Smooth muscle cell (in vitro differentiated cells): ENCODE measurements around the gene NDST3. TPM values are rescaled to one million over a fixed set of nuclear protein-coding genes. Genes with fewer than 3 reads are reported as not detected.

ENCODE experiments used
- DNase-seq: peaks from one replicate; lab custom pipeline; 2025; ENCODE audit not compliant: unreplicated experiment; lab: John Stamatoyannopoulos, UW
- H2AFZ ChIP-seq: fragments of 200-600 bp; sonication (generic); 2 replicates; pipeline ENCODE4 v1.6.0; 2016; ENCODE audit warnings: antibody characterized with exemption, low read depth, mild to moderate bottlenecking
- H3F3A ChIP-seq: fragments of 200-600 bp; sonication (generic); 2 replicates; pipeline ENCODE4 v1.6.0; 2017; ENCODE audit warnings: antibody characterized with exemption, low read depth
- H3K27ac ChIP-seq: fragments of 200-600 bp; sonication (generic); 2 replicates; pipeline ENCODE4 v1.5.1; 2016; ENCODE audit warnings: low read depth, mild to moderate bottlenecking
- H3K27me3 ChIP-seq: fragments of 200-600 bp; sonication (generic); 2 replicates; pipeline ENCODE4 v1.6.1; 2016; ENCODE audit warnings: low read depth, mild to moderate bottlenecking
- H3K36me3 ChIP-seq: fragments of 200-600 bp; sonication (generic); 2 replicates; pipeline ENCODE4 v1.5.1; 2016; ENCODE audit warnings: low read depth
- H3K4me1 ChIP-seq: fragments of 200-600 bp; sonication (generic); 2 replicates; pipeline ENCODE4 v1.5.1; 2016; ENCODE audit warnings: low read depth
- H3K4me2 ChIP-seq: fragments of 200-600 bp; sonication (generic); 2 replicates; pipeline ENCODE4 v1.6.0; 2016; ENCODE audit warnings: mild to moderate bottlenecking
- H3K4me3 ChIP-seq: fragments of 200-600 bp; sonication (generic); 2 replicates; pipeline ENCODE4 v1.5.1; 2016; ENCODE audit warnings: mild to moderate bottlenecking
- H3K79me2 ChIP-seq: fragments of 200-600 bp; sonication (generic); 2 replicates; pipeline ENCODE4 v1.6.0; 2016; ENCODE audit warnings: low read depth, mild to moderate bottlenecking
- H3K9ac ChIP-seq: fragments of 200-600 bp; sonication (generic); 2 replicates; pipeline ENCODE4 v1.6.0; 2016; ENCODE audit warnings: low read depth
- H3K9me3 ChIP-seq: fragments of 200-600 bp; sonication (generic); replicated peaks from 2 replicates; pipeline ENCODE4 v1.5.1; 2016; ENCODE audit warnings: low read depth
- H4K20me1 ChIP-seq: fragments of 200-600 bp; sonication (generic); 2 replicates; pipeline ENCODE4 v1.6.0; 2016; ENCODE audit warnings: low read depth
- CTCF ChIP-seq: fragments of 200-600 bp; sonication (generic); IDR thresholded peaks from 2 replicates; pipeline ENCODE4 v1.5.1; 2017; ENCODE audit warnings: borderline replicate concordance, mild to moderate bottlenecking, antibody characterized with exemption; ENCODE audit not compliant: insufficient read depth, poor library complexity, severe bottlenecking
- WGBS: methylation state at CpG from one replicate; pipeline ENCODE4 v1.1.7; 2016; ENCODE audit warnings: low lambda C conversion rate; 5-methylcytosine and 5-hydroxymethylcytosine counted together
- polyA plus RNA-seq: library from polyadenylated mRNA; unstranded; fragments of >200 nt; fragmentation: Nextera tagmentation; extraction: Ambion mirVana; gene quantifications from 2 replicates; pipeline ENCODE4 v1.2.1, GENCODE V29; 2016
- total RNA-seq: library from RNA; depleted of rRNA; stranded (reverse); fragments of >200 nt; gene quantifications from 2 replicates; pipeline ENCODE4 v1.2.3, GENCODE V29; 2014

NDST3 gene
- total and polyA plus RNA-seq, 2 experiments from 2014 or later: 0.13 TPM; not detected in 1

GRCh38 chr4:118018381-118019145 lies 15.7 kb upstream of the NDST3 start:
- Histone ChIP-seq H2AFZ (no peak overlapping the region), H3K9ac (no peak overlapping the region), H3K79me2 (no peaks in the 10 kb centered on the region), H3K27me3 (no peaks in the 10 kb centered on the region), H4K20me1 (no peaks in the 10 kb centered on the region), H3K4me2 (no peak overlapping the region), H3K36me3 (no peaks in the 10 kb centered on the region), H3K9me3 (no peaks in the 10 kb centered on the region), H3F3A (no peaks in the 10 kb centered on the region), H3K27ac (no peak overlapping the region), H3K4me1 (no peaks in the 10 kb centered on the region), H3K4me3 (no peak overlapping the region)
- no peak for DNase-seq
- no peak for TF ChIP-seq CTCF

- H3K36me3 ChIP-seq: no peaks in the 10 kb centered on the region
- no peaks in the 10 kb centered on the region for H3K9me3 ChIP-seq
- H4K20me1 ChIP-seq: no peaks in the 10 kb centered on the region
- no peaks in the 10 kb centered on the region for H3F3A ChIP-seq
- no peak for TF ChIP-seq CTCF
- no peak overlapping the region for H2AFZ ChIP-seq
- no peak for DNase-seq
- no peak overlapping the region for H3K4me3 ChIP-seq
- H3K4me2 ChIP-seq: no peak overlapping the region
- no peak overlapping the region for H3K9ac ChIP-seq
- no peaks in the 10 kb centered on the region for H3K4me1 ChIP-seq
- H3K27me3 ChIP-seq: no peaks in the 10 kb centered on the region
- WGBS: 58% methylated on average over 1 of the region's 1 CpG
- H3K79me2 ChIP-seq: no peaks in the 10 kb centered on the region
- H3K27ac ChIP-seq: no peak overlapping the region
These were observed 7.5 kb upstream of the NDST3 start for GRCh38 chr4:118026806-118027205.

GRCh38 chr4:118029224-118029623 lies 5.1 kb upstream of the NDST3 start:
- no peaks in the 10 kb centered on the region for H3F3A ChIP-seq
- no peak overlapping the region for H3K27ac ChIP-seq
- H3K79me2 ChIP-seq: no peaks in the 10 kb centered on the region
- no peak overlapping the region for H3K4me3 ChIP-seq
- WGBS: 97% methylated on average over 1 of the region's 1 CpG
- H3K9me3 ChIP-seq: no peaks in the 10 kb centered on the region
- no peak overlapping the region for H2AFZ ChIP-seq
- no peaks in the 10 kb centered on the region for H3K36me3 ChIP-seq
- no peak overlapping the region for H3K9ac ChIP-seq
- TF ChIP-seq CTCF: no peak
- no peak overlapping the region for H3K4me2 ChIP-seq
- DNase-seq: no peak
- H4K20me1 ChIP-seq: no peaks in the 10 kb centered on the region
- no peaks in the 10 kb centered on the region for H3K27me3 ChIP-seq
- H3K4me1 ChIP-seq: no peaks in the 10 kb centered on the region

GRCh38 chr4:118032691-118033090 lies 1.6 kb upstream of the NDST3 start:
- H3K9me3 ChIP-seq: no peaks in the 10 kb centered on the region
- H3K4me2 ChIP-seq: peak overlapping the region; percentile 98
- H3K79me2 ChIP-seq: no peaks in the 10 kb centered on the region
- peak overlapping the region; percentile 83 for H2AFZ ChIP-seq
- peak overlapping the region; percentile 78 for H3K4me3 ChIP-seq
- H3K4me1 ChIP-seq: no peaks in the 10 kb centered on the region
- H3K9ac ChIP-seq: no peak overlapping the region
- WGBS: 30% methylated on average over 2 of the region's 2 CpGs
- no peaks in the 10 kb centered on the region for H3K27me3 ChIP-seq
- TF ChIP-seq CTCF: no peak
- DNase-seq: no peak
- H3F3A ChIP-seq: no peaks in the 10 kb centered on the region
- H3K36me3 ChIP-seq: no peaks in the 10 kb centered on the region
- no peak overlapping the region for H3K27ac ChIP-seq
- H4K20me1 ChIP-seq: no peaks in the 10 kb centered on the region
